ENCODE data around the gene MAN1A1. TPM values are rescaled to one million over a fixed set of nuclear protein-coding genes. Genes with fewer than 3 reads are reported as not detected.
"Not testable (repeated sequence)": the region's sequence is repeated elsewhere in the genome, so short reads cannot be mapped to it uniquely, and the experiment has no call there.

The MAN1A1 gene
- total RNA-seq, 1 donor, result 79.6 TPM

DNA sequence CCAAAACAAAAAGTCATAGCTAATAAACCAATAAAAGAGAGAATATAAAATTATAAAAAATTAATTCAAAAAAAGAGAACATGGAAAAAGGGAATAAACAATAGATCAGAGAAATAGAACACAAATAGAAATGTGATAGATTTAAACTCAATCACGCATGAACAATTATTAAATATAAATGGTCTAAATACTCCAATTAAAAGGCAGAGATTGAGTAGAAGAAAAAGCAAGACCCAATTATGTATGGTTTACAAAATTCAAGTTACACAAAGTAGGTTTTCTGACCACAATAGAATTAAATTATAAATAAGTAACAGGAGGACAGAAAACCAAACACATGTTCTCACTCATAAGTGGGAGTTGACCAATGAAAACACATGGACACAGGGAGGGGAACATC, 36.4 kb upstream of the MAN1A1 start:
- no peak for DNase-seq (ENCODE audit: insufficient read length, low spot score, missing footprints)
- H3K27ac ChIP-seq (ENCODE audit: low read depth, low read length), result no peak overlapping the region
- no peaks in the 10 kb centered on the region for H3K36me3 ChIP-seq (ENCODE audit: insufficient read depth, low read length)
- no peaks in the 10 kb centered on the region for H3K9me3 ChIP-seq (ENCODE audit: low read depth, low read length)
- H3K4me1 ChIP-seq (ENCODE audit: insufficient read depth, low read length), result no peaks in the 10 kb centered on the region
- H3K4me2 ChIP-seq (ENCODE audit: insufficient read depth, low read length), result no peak overlapping the region
- H3K79me2 ChIP-seq (ENCODE audit: insufficient read depth, low read length), result no peaks in the 10 kb centered on the region
- no peaks in the 10 kb centered on the region for H3K27me3 ChIP-seq (ENCODE audit: insufficient read depth, low read length)
- no peak for TF ChIP-seq CTCF (IDR thresholded peaks at IDR 0.05; ENCODE audit: extremely low read depth, low read depth, low read length)
- H3K4me3 ChIP-seq (ENCODE audit: insufficient read depth, low read length), result no peak overlapping the region
- no peaks in the 10 kb centered on the region for H4K20me1 ChIP-seq (ENCODE audit: insufficient read depth, low read length)
- H2AFZ ChIP-seq (ENCODE audit: low read length), result no peak overlapping the region

DNA sequence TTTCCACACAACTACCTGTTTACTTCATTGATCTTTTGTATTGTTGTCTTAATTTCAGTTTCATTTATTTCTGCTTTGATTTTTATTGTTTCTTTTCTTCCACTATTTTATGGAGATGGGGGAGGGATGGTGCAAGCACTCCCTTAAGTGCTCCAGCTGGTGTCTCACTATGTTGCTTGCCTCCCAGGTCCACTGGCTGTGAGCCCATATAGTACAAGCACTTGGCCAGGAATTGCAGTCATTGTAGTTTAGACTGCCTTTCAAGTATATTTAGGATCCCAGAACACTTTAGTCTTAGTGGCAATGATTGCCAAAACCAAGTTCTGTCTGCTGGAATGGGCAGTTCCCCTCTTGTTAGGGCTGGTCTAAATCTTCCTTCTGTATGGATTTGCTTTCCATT, 34.9 kb upstream of the MAN1A1 start:
- Histone ChIP-seq H3K4me1 (ENCODE audit: insufficient read depth, low read length) (no peaks in the 10 kb centered on the region), H3K27ac (ENCODE audit: low read depth, low read length) (no peak overlapping the region), H3K27me3 (ENCODE audit: insufficient read depth, low read length) (no peaks in the 10 kb centered on the region), H3K9me3 (ENCODE audit: low read depth, low read length) (no peaks in the 10 kb centered on the region), H4K20me1 (ENCODE audit: insufficient read depth, low read length) (no peaks in the 10 kb centered on the region), H3K36me3 (ENCODE audit: insufficient read depth, low read length) (no peaks in the 10 kb centered on the region), H3K79me2 (ENCODE audit: insufficient read depth, low read length) (no peaks in the 10 kb centered on the region), H2AFZ (ENCODE audit: low read length) (no peak overlapping the region), H3K4me3 (ENCODE audit: insufficient read depth, low read length) (no peak overlapping the region), H3K4me2 (ENCODE audit: insufficient read depth, low read length) (no peak overlapping the region)
- TF ChIP-seq CTCF (IDR thresholded peaks at IDR 0.05; ENCODE audit: extremely low read depth, low read depth, low read length), result no peak
- no peak for DNase-seq (ENCODE audit: insufficient read length, low spot score, missing footprints)

DNA sequence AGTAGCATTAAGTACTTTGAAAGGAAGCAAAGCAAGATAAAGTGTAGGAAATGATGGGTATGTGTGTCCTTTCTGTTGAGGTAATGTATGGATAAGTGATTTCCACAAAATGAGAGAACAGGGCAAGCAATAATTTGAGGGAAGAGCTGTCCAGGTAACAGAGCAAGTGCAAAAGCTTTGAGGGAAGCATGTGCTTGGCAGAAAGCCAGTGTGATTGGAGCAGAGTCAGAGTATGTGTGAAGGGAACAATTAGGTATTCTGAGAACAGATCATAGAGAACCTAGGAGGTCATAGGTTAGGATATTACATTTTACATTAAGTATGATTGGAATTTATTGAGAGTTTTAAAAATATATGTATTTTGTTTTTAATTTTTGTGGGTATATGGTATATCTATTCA, 30.2 kb upstream of the MAN1A1 start:
- Histone ChIP-seq H3K4me1 (ENCODE audit: insufficient read depth, low read length) (no peaks in the 10 kb centered on the region), H3K36me3 (ENCODE audit: insufficient read depth, low read length) (no peaks in the 10 kb centered on the region), H3K9me3 (ENCODE audit: low read depth, low read length) (no peaks in the 10 kb centered on the region), H2AFZ (ENCODE audit: low read length) (no peak overlapping the region), H3K27me3 (ENCODE audit: insufficient read depth, low read length) (no peaks in the 10 kb centered on the region), H3K4me3 (ENCODE audit: insufficient read depth, low read length) (no peak overlapping the region), H3K27ac (ENCODE audit: low read depth, low read length) (no peak overlapping the region), H3K4me2 (ENCODE audit: insufficient read depth, low read length) (no peak overlapping the region), H4K20me1 (ENCODE audit: insufficient read depth, low read length) (no peaks in the 10 kb centered on the region), H3K79me2 (ENCODE audit: insufficient read depth, low read length) (no peaks in the 10 kb centered on the region)
- DNase-seq (ENCODE audit: insufficient read length, low spot score, missing footprints), result no peak
- no peak for TF ChIP-seq CTCF (IDR thresholded peaks at IDR 0.05; ENCODE audit: extremely low read depth, low read depth, low read length)

GRCh38 chr6:119377043-119377442, 27.5 kb upstream of the MAN1A1 start:
- not testable (repeated sequence) for H3K36me3 ChIP-seq (ENCODE audit: insufficient read depth, low read length); H3K4me1 ChIP-seq (ENCODE audit: insufficient read depth, low read length); H3K27me3 ChIP-seq (ENCODE audit: insufficient read depth, low read length); H3K79me2 ChIP-seq (ENCODE audit: insufficient read depth, low read length); H3K27ac ChIP-seq (ENCODE audit: low read depth, low read length); H3K4me2 ChIP-seq (ENCODE audit: insufficient read depth, low read length); H4K20me1 ChIP-seq (ENCODE audit: insufficient read depth, low read length); H2AFZ ChIP-seq (ENCODE audit: low read length); H3K4me3 ChIP-seq (ENCODE audit: insufficient read depth, low read length); H3K9me3 ChIP-seq (ENCODE audit: low read depth, low read length); DNase-seq (ENCODE audit: insufficient read length, low spot score, missing footprints)

- Histone ChIP-seq H3K79me2 (ENCODE audit: insufficient read depth, low read length) (no peaks in the 10 kb centered on the region), H3K27me3 (ENCODE audit: insufficient read depth, low read length) (no peaks in the 10 kb centered on the region), H3K4me1 (ENCODE audit: insufficient read depth, low read length) (no peaks in the 10 kb centered on the region), H3K27ac (ENCODE audit: low read depth, low read length) (no peak overlapping the region), H4K20me1 (ENCODE audit: insufficient read depth, low read length) (no peaks in the 10 kb centered on the region), H3K4me2 (ENCODE audit: insufficient read depth, low read length) (no peak overlapping the region), H3K9me3 (ENCODE audit: low read depth, low read length) (no peaks in the 10 kb centered on the region), H3K4me3 (ENCODE audit: insufficient read depth, low read length) (no peak overlapping the region), H3K36me3 (ENCODE audit: insufficient read depth, low read length) (no peaks in the 10 kb centered on the region), H2AFZ (ENCODE audit: low read length) (no peak overlapping the region)
- no peak for DNase-seq (ENCODE audit: insufficient read length, low spot score, missing footprints)
- no peak for TF ChIP-seq CTCF (IDR thresholded peaks at IDR 0.05; ENCODE audit: extremely low read depth, low read depth, low read length)
Measured at GRCh38 chr6:119370080-119370479, 20.5 kb upstream of the MAN1A1 start.
